SK-N-MC (cell line): Measurements from ENCODE around the gene TMEM119.

Experiments used
- EZH2 ChIP-seq: fragments of 200-600 bp; sonication (generic); IDR thresholded peaks from one replicate; pipeline ENCODE4 v1.6.1; 2017; ENCODE audit warnings: antibody characterized with exemption
- FOXP2 ChIP-seq: optimal IDR thresholded peaks from 2 replicates; pipeline ENCODE3; 2011; ENCODE audit warnings: mild to moderate bottlenecking, moderate library complexity; ENCODE audit not compliant: insufficient read depth; ENCODE audit errors: extremely low read length, control extremely low read depth
- POLR2AphosphoS5 ChIP-seq: IDR thresholded peaks from 2 replicates; pipeline ENCODE4 v1.6.1; 2012; ENCODE audit warnings: mild to moderate bottlenecking, low read depth, low read length, borderline replicate concordance

DNA sequence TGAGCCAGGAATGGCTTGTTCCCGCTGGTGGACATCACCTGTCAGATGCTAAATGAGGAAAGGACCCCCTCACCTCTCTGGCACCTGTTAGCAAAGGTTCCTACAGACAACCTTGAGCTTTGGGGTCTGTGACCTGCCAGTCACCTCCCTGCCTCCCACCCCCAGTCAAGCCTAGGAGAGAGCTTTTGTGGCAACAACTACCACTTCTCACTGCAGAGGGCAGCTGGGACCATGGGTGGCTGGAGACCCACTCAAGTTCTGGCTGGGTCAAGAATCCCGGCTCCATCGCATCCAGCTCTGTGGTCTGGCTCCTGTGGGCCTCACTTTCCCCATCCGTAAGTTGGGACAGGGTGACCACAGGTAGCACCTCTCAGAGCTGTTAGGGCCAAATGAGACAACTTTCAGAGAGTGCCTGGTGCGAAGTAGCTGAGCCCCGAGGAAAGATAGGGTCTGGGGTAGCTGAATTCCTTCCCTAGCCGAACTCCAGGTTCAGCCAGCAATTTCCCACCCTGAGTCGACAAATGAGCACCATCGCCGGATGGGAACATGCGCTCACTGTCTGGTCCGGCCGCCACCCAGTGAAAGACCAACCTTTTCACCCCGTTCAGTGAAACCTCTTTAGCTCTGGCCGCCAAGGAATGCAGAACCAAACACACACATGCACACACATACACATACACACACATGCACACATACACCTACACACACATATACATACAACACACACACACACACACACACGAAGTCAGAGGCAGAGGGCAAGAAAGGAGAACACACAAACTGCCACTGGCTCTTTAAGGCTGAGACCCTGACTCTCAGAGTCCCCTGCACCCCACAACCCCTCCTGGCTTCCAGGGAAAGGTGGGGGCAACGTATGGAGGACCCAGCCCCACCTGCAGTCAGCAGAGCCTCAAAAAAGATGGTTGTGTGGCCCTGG, 1.9 kb downstream of the TMEM119 start:
- no peak for TF ChIP-seq EZH2
- no peak for TF ChIP-seq POLR2AphosphoS5
- no peak for TF ChIP-seq FOXP2
